ENCODE results near the gene SUSD4. TPM values are rescaled to one million over a fixed set of nuclear protein-coding genes. Genes with fewer than 3 reads are reported as not detected.
A peak's percentile ranks its signal among the peaks of the same experiment; 100 is the strongest.
"Not testable (repeated sequence)": the region's sequence is repeated elsewhere in the genome, so short reads cannot be mapped to it uniquely, and the experiment has no call there.

Gene SUSD4
- total RNA-seq, 1 donor from 2014 or later: 0.79 TPM

- TF ChIP-seq CTCF (IDR thresholded peaks at IDR 0.05; ENCODE audit: insufficient read depth, low read length, severe bottlenecking): no peak
- Histone ChIP-seq H3K27me3 (ENCODE audit: control insufficient read depth, insufficient read depth, low read length) (no peaks in the 10 kb centered on the region), H3K36me3 (ENCODE audit: control insufficient read depth, insufficient read depth, low read length) (no peaks in the 10 kb centered on the region), H3K4me3 (ENCODE audit: low read depth, low read length) (no peak overlapping the region)
- DNase-seq (ENCODE audit: low read depth) (peak; percentile 72), FAIRE-seq (no peak)
Measured at GRCh38 chr1:223403184-223403815, 39.3 kb upstream of the SUSD4 start.

GRCh38 chr1:223402790-223403142, 38.8 kb upstream of the SUSD4 start:
- no peaks in the 10 kb centered on the region for H3K36me3 ChIP-seq (ENCODE audit: control insufficient read depth, insufficient read depth, low read length)
- H3K27me3 ChIP-seq (ENCODE audit: control insufficient read depth, insufficient read depth, low read length): no peaks in the 10 kb centered on the region
- H3K4me3 ChIP-seq (ENCODE audit: low read depth, low read length): no peak overlapping the region
- DNase-seq (ENCODE audit: low read depth) (no peak), FAIRE-seq (no peak)
- TF ChIP-seq CTCF (IDR thresholded peaks at IDR 0.05; ENCODE audit: insufficient read depth, low read length, severe bottlenecking): no peak

GRCh38 chr1:223401873-223402789, 38.2 kb upstream of the SUSD4 start:
- DNase-seq (ENCODE audit: low read depth) (peak; percentile 88), FAIRE-seq (no peak)
- Histone ChIP-seq H3K4me3 (ENCODE audit: low read depth, low read length) (no peak overlapping the region), H3K27me3 (ENCODE audit: control insufficient read depth, insufficient read depth, low read length) (no peaks in the 10 kb centered on the region), H3K36me3 (ENCODE audit: control insufficient read depth, insufficient read depth, low read length) (no peaks in the 10 kb centered on the region)
- TF ChIP-seq CTCF (IDR thresholded peaks at IDR 0.05; ENCODE audit: insufficient read depth, low read length, severe bottlenecking): no peak

- DNase-seq (ENCODE audit: low read depth); H3K27me3 ChIP-seq (ENCODE audit: control insufficient read depth, insufficient read depth, low read length); FAIRE-seq; H3K4me3 ChIP-seq (ENCODE audit: low read depth, low read length); H3K36me3 ChIP-seq (ENCODE audit: control insufficient read depth, insufficient read depth, low read length): not testable (repeated sequence)
Measured at GRCh38 chr1:223399393-223399792, 35.4 kb upstream of the SUSD4 start.

GRCh38 chr1:223394706-223395105, 30.7 kb upstream of the SUSD4 start:
- H3K27me3 ChIP-seq (ENCODE audit: control insufficient read depth, insufficient read depth, low read length): peaks cover 3% of the 10 kb centered on the region
- DNase-seq (ENCODE audit: low read depth) (no peak), FAIRE-seq (no peak)
- TF ChIP-seq CTCF (IDR thresholded peaks at IDR 0.05; ENCODE audit: insufficient read depth, low read length, severe bottlenecking): no peak
- no peaks in the 10 kb centered on the region for H3K36me3 ChIP-seq (ENCODE audit: control insufficient read depth, insufficient read depth, low read length)
- H3K4me3 ChIP-seq (ENCODE audit: low read depth, low read length): no peak overlapping the region

- no peak for FAIRE-seq
- TF ChIP-seq CTCF (IDR thresholded peaks at IDR 0.05; ENCODE audit: insufficient read depth, low read length, severe bottlenecking): no peak
- H3K36me3 ChIP-seq (ENCODE audit: control insufficient read depth, insufficient read depth, low read length): no peaks in the 10 kb centered on the region
- no peak overlapping the region for H3K4me3 ChIP-seq (ENCODE audit: low read depth, low read length)
- peaks cover 3% of the 10 kb centered on the region for H3K27me3 ChIP-seq (ENCODE audit: control insufficient read depth, insufficient read depth, low read length)
- no peak for DNase-seq (ENCODE audit: low read depth)
Measured at GRCh38 chr1:223394242-223394641, 30.3 kb upstream of the SUSD4 start.
